Upper lobe of left lung (tissue), 6 donors: Measurements from ENCODE around the gene PTPN5. TPM values are rescaled to one million over a fixed set of nuclear protein-coding genes. Genes with fewer than 3 reads are reported as not detected.

Experiments used
- ATAC-seq, 2 donors: fragments of 200-7000 bp; cut with Tn5 transposase; one replicate each; pipeline ENCODE4 v1.9.1; 2022; ENCODE audit warnings: mild to moderate bottlenecking in 2 of 2, moderate library complexity in 2 of 2; ENCODE audit not compliant: low FRiP score in 2 of 2
- DNase-seq, 2 donors: peaks; one replicate each; pipeline ENCODE4 v3.0.0-alpha.2; 2019 to 2020
- H3K27ac ChIP-seq, 4 donors: fragments of 200-600 bp; sonication (generic); one replicate each; pipeline ENCODE4 v1.5.1; 2016 to 2019
- H3K27me3 ChIP-seq, 4 donors: fragments of 200-600 bp; sonication (generic); one replicate each; pipeline ENCODE4 v1.5.1; 2017 to 2019
- H3K36me3 ChIP-seq, 4 donors: fragments of 200-600 bp; sonication (generic); one replicate each; pipeline ENCODE4 v1.5.1; 2016 to 2019
- H3K4me1 ChIP-seq, 4 donors: fragments of 200-600 bp; sonication (generic); one replicate each; pipeline ENCODE4 v1.5.1; 2018 to 2019
- H3K4me3 ChIP-seq, 4 donors: fragments of 200-600 bp; sonication (generic); one replicate each; pipeline ENCODE4 v1.5.1; 2017 to 2019; ENCODE audit warnings: mild to moderate bottlenecking in 2 of 4, moderate library complexity in 1 of 4
- H3K9me3 ChIP-seq, 4 donors: fragments of 200-600 bp; sonication (generic); one replicate each; pipeline ENCODE4 v1.5.1; 2018 to 2019
- CTCF ChIP-seq, 6 experiments: fragments of 450-650 bp in 4 of 6; fragments of 200-600 bp in 2 of 6; sonication (generic) in 2 of 6; IDR thresholded peaks; one replicate each; pipeline ENCODE4 v1.5.1; 2016 to 2019; ENCODE audit warnings: antibody characterized with exemption in 6 of 6
- EP300 ChIP-seq, 4 donors: sonication (generic); formaldehyde crosslinking; IDR thresholded peaks; one replicate each; pipeline ENCODE4 v1.5.1; 2017; ENCODE audit warnings: antibody characterized with exemption in 4 of 4, control low read depth in 2 of 4
- POLR2A ChIP-seq, 4 donors: fragments of 450-650 bp; IDR thresholded peaks; one replicate each; pipeline ENCODE4 v1.5.1; 2016 to 2017; ENCODE audit warnings: antibody characterized with exemption in 4 of 4, mild to moderate bottlenecking in 2 of 4
- POLR2AphosphoS5 ChIP-seq, 2 donors: sonication (generic); formaldehyde crosslinking; IDR thresholded peaks; one replicate each; pipeline ENCODE4 v1.5.1; 2017; ENCODE audit warnings: antibody characterized with exemption in 2 of 2
- WGBS, 2 donors: methylation state at CpG; one replicate each; pipeline ENCODE4 v1.1.5; 2017 to 2018; 5-methylcytosine and 5-hydroxymethylcytosine counted together
- total RNA-seq, 6 donors: library from RNA; depleted of rRNA in 4 of 6; stranded (reverse); fragments of >200 nt in 4 of 6; gene quantifications; one replicate each; pipeline versions ENCODE4 v1.1.0 to v1.2.1, GENCODE V29; 2016 to 2021
- donor health status: DM: no; HTN: no; CAD: no; lungs with moderate emphysema.
- donor health status: DM: no; HTN: yes; CAD: no; lungs with severe emphysema.

The PTPN5 gene
- total RNA-seq, 6 donors from 2014 or later: 0.31 to 1.8 (median 1.0) TPM; not detected in 2

GRCh38 chr11:18754308-18754707 is 37.3 kb downstream of the PTPN5 start:
- Histone ChIP-seq H3K27me3 (no peaks in the 10 kb centered on the region), H3K9me3 (no peaks in the 10 kb centered on the region), H3K36me3 (no peaks in the 10 kb centered on the region), H3K4me1 (no peaks in the 10 kb centered on the region), H3K27ac (no peak overlapping the region), H3K4me3 (no peak overlapping the region)
- 61 to 77% methylated on average over 5 of the region's 5 CpGs for WGBS, 2 donors
- ATAC-seq: no peak
- DNase-seq: no peak
- TF ChIP-seq POLR2A (IDR thresholded peaks at IDR 0.05) (no peak), EP300 (IDR thresholded peaks at IDR 0.05) (no peak), POLR2AphosphoS5 (IDR thresholded peaks at IDR 0.05) (no peak), CTCF (IDR thresholded peaks at IDR 0.05) (no peak)

- Histone ChIP-seq H3K9me3 (no peaks in the 10 kb centered on the region), H3K4me1 (no peaks in the 10 kb centered on the region), H3K27me3 (no peaks in the 10 kb centered on the region), H3K4me3 (no peak overlapping the region), H3K27ac (no peak overlapping the region), H3K36me3 (no peaks in the 10 kb centered on the region)
- no peak for ATAC-seq
- DNase-seq: no peak
- WGBS, 2 donors: 53 to 58% methylated on average over 3 of the region's 3 CpGs
- TF ChIP-seq CTCF (IDR thresholded peaks at IDR 0.05) (no peak), POLR2A (IDR thresholded peaks at IDR 0.05) (no peak), EP300 (IDR thresholded peaks at IDR 0.05) (no peak), POLR2AphosphoS5 (IDR thresholded peaks at IDR 0.05) (no peak)
Measured at GRCh38 chr11:18752502-18752901, 39.1 kb downstream of the PTPN5 start.

- Histone ChIP-seq H3K4me3 (no peak overlapping the region), H3K9me3 (no peaks in the 10 kb centered on the region), H3K36me3 (no peaks in the 10 kb centered on the region), H3K27ac (no peak overlapping the region), H3K27me3 (no peaks in the 10 kb centered on the region), H3K4me1 (no peaks in the 10 kb centered on the region)
- ATAC-seq (no peak), DNase-seq (no peak)
- TF ChIP-seq POLR2A (IDR thresholded peaks at IDR 0.05): no peak
- no peak for TF ChIP-seq POLR2AphosphoS5 (IDR thresholded peaks at IDR 0.05)
- no peak for TF ChIP-seq EP300 (IDR thresholded peaks at IDR 0.05)
- no peak for TF ChIP-seq CTCF (IDR thresholded peaks at IDR 0.05)
- WGBS, 2 donors: 78 to 85% methylated on average over 3 of the region's 3 CpGs
Measured at GRCh38 chr11:18750944-18751343, 40.7 kb downstream of the PTPN5 start.

DNA sequence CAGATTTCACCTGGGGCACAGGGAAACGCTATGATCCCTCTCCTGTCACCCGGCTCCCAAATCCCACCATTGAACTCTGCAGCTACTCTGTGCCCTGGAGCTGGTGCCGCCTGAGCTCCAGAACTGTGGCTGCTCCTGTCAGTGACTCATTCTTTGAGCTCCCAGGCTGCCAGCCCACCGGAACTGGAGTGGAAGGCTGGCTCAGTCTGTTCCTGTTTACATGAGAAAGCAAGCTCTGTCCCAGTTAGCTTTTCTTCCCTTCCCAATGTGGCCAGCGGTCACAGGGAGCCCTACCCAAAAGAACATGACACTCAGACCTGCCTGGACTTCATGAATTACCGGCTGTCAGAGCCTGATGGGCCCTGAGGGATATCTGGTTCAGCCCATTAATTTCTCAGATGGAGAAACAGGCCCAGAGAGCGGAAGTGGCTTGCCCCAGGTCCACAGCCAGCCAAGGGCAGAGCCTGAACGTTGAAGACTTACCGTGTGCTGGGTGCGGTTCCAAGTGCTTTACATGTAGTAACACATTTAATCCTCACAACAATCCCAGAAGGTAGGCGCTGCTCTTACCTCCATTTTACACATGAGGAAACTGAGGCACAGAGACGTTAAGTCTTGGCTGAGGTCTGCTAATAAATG is 41.8 kb downstream of the PTPN5 start:
- H3K4me1 ChIP-seq: no peaks in the 10 kb centered on the region
- no peak for DNase-seq
- no peak for TF ChIP-seq POLR2AphosphoS5 (IDR thresholded peaks at IDR 0.05)
- no peak for TF ChIP-seq POLR2A (IDR thresholded peaks at IDR 0.05)
- no peak for TF ChIP-seq EP300 (IDR thresholded peaks at IDR 0.05)
- no peak for TF ChIP-seq CTCF (IDR thresholded peaks at IDR 0.05)
- 68 to 73% methylated on average over 2 to 12 of the region's 12 CpGs for WGBS, 2 donors
- H3K27me3 ChIP-seq: no peaks in the 10 kb centered on the region
- no peak overlapping the region for H3K27ac ChIP-seq
- H3K4me3 ChIP-seq: no peak overlapping the region
- ATAC-seq: peak in 1 of 2 donors; percentile 29
- H3K36me3 ChIP-seq: no peaks in the 10 kb centered on the region
- H3K9me3 ChIP-seq: no peaks in the 10 kb centered on the region

GRCh38 chr11:18748766-18749365 is 42.7 kb downstream of the PTPN5 start:
- ATAC-seq: no peak
- 86 to 92% methylated on average over 10 to 13 of the region's 13 CpGs for WGBS, 2 donors

More at GRCh38 chr11:18748766-18749365, 42.7 kb downstream of the PTPN5 start:
- no peaks in the 10 kb centered on the region for H3K36me3 ChIP-seq
- H3K9me3 ChIP-seq: no peaks in the 10 kb centered on the region
- no peak overlapping the region for H3K27ac ChIP-seq
- TF ChIP-seq POLR2AphosphoS5 (IDR thresholded peaks at IDR 0.05): no peak
- TF ChIP-seq EP300 (IDR thresholded peaks at IDR 0.05): no peak
- TF ChIP-seq POLR2A (IDR thresholded peaks at IDR 0.05): no peak
- no peak for TF ChIP-seq CTCF (IDR thresholded peaks at IDR 0.05)
- no peak overlapping the region for H3K4me3 ChIP-seq
- no peaks in the 10 kb centered on the region for H3K27me3 ChIP-seq
- H3K4me1 ChIP-seq: no peaks in the 10 kb centered on the region
- no peak for DNase-seq
